ENCODE data around the gene CEACAM6.

DNA sequence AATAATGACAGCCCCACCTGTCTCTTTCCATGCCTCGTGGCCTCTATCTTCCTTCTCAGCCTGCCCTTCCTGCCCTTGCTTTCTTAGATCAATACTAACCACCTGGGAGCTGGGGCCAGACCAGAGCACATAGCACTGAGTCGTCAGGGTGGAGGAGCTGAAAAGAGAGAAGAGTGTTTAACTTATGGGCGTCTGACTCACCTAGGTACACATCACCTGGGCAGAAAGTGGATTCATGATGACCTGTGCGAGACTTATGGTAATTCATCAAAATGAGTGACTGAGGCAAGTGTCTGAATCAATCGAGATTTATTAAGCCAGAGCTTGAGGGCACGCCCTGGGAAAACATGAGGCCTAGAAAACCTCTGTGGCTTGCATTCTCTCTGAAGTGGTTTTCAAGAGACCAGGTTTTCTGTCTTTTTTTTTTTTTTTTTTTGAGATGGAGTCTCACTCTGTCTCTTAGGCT, 19.2 kb downstream of the CEACAM6 start:
- TF ChIP-seq, protein P1, sequence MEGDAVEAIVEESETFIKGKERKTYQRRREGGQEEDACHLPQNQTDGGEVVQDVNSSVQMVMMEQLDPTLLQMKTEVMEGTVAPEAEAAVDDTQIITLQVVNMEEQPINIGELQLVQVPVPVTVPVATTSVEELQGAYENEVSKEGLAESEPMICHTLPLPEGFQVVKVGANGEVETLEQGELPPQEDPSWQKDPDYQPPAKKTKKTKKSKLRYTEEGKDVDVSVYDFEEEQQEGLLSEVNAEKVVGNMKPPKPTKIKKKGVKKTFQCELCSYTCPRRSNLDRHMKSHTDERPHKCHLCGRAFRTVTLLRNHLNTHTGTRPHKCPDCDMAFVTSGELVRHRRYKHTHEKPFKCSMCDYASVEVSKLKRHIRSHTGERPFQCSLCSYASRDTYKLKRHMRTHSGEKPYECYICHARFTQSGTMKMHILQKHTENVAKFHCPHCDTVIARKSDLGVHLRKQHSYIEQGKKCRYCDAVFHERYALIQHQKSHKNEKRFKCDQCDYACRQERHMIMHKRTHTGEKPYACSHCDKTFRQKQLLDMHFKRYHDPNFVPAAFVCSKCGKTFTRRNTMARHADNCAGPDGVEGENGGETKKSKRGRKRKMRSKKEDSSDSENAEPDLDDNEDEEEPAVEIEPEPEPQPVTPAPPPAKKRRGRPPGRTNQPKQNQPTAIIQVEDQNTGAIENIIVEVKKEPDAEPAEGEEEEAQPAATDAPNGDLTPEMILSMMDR (conservative IDR thresholded peaks at IDR 0.05; ENCODE audit: low read depth in 2 of 2), result no peak
- TF ChIP-seq EZH2 (IDR thresholded peaks at IDR 0.05; ENCODE audit: low read depth, unreplicated experiment) (no peak), POLR2AphosphoS5 (IDR thresholded peaks at IDR 0.05; ENCODE audit: low read depth) (no peak), NANOG (IDR thresholded peaks at IDR 0.05; ENCODE audit: borderline replicate concordance) (no peak), JUNB (IDR thresholded peaks at IDR 0.05; ENCODE audit: unreplicated experiment) (no peak), STAT1 (IDR thresholded peaks at IDR 0.05; ENCODE audit: unreplicated experiment) (no peak), CREB1 (CRISPR knock-in tag; IDR thresholded peaks at IDR 0.05; ENCODE audit: low read depth) (no peak), EZH2phosphoT487 (IDR thresholded peaks at IDR 0.05; ENCODE audit: unreplicated experiment) (no peak)
- TF ChIP-seq, protein P2, sequence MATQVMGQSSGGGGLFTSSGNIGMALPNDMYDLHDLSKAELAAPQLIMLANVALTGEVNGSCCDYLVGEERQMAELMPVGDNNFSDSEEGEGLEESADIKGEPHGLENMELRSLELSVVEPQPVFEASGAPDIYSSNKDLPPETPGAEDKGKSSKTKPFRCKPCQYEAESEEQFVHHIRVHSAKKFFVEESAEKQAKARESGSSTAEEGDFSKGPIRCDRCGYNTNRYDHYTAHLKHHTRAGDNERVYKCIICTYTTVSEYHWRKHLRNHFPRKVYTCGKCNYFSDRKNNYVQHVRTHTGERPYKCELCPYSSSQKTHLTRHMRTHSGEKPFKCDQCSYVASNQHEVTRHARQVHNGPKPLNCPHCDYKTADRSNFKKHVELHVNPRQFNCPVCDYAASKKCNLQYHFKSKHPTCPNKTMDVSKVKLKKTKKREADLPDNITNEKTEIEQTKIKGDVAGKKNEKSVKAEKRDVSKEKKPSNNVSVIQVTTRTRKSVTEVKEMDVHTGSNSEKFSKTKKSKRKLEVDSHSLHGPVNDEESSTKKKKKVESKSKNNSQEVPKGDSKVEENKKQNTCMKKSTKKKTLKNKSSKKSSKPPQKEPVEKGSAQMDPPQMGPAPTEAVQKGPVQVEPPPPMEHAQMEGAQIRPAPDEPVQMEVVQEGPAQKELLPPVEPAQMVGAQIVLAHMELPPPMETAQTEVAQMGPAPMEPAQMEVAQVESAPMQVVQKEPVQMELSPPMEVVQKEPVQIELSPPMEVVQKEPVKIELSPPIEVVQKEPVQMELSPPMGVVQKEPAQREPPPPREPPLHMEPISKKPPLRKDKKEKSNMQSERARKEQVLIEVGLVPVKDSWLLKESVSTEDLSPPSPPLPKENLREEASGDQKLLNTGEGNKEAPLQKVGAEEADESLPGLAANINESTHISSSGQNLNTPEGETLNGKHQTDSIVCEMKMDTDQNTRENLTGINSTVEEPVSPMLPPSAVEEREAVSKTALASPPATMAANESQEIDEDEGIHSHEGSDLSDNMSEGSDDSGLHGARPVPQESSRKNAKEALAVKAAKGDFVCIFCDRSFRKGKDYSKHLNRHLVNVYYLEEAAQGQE (IDR thresholded peaks at IDR 0.05; ENCODE audit: unreplicated experiment), result no peak
- TF ChIP-seq, protein P3, sequence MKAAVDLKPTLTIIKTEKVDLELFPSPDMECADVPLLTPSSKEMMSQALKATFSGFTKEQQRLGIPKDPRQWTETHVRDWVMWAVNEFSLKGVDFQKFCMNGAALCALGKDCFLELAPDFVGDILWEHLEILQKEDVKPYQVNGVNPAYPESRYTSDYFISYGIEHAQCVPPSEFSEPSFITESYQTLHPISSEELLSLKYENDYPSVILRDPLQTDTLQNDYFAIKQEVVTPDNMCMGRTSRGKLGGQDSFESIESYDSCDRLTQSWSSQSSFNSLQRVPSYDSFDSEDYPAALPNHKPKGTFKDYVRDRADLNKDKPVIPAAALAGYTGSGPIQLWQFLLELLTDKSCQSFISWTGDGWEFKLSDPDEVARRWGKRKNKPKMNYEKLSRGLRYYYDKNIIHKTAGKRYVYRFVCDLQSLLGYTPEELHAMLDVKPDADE (IDR thresholded peaks at IDR 0.05), result no peak

Measured in GM23338 (cell line).